SIG-M5 treated with dmso at 0.1 percent for 504 hours (cell line): Measurements from ENCODE around the gene OBSL1.

Experiments
- DNase-seq: peaks from one replicate; lab custom pipeline; 2025; ENCODE audit not compliant: unreplicated experiment; lab: John Stamatoyannopoulos, UW

Gene OBSL1

DNA sequence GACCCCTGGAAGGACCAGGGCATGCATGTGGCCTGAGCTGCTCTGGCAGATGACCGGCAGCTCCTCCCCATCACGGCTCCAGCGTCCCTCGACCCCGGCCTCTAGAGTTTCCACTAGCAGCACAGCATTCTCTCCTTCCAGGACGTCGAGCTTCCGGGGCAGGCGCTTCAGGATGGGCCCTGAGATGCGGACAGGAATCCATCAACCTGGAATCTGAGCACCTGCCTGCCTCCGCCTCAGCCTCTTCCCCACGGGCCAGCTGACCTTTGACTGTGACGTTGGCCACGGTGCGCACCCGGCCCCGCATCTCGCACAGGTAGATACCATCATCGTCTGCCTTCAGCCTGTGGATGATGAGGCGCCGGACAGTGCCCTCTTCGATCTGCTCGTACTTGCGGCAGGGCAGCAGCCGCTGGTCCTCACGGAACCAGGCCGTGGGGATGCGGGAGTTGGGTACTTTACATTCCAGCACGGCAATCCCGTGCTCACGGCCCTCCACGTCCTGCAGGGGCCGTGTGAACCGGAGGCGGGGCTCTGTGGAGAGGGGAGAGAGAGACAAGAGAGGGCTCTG is 3.5 kb downstream of the OBSL1 start:
- DNase-seq, result no peak

DNA sequence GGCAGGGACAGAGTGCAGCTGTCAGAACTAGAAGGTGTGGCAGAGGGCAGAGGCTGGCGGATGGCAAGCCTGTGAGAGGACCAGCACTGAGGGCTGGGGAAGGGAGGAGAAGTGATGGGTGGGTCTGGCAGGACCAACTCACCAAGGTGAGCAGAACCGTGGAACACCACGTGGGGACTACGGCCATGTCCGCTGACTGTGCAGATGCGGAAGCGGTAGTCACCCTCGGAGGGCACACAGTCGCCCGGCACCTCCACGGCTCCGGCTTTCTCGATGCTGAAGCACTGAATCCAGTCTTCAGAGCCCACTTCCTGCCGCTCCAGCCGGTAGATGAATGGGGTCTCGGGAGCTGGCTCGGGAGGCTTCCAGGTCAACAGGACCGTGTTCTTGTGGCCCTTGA is 4.2 kb downstream of the OBSL1 start:
- no peak for DNase-seq

DNA sequence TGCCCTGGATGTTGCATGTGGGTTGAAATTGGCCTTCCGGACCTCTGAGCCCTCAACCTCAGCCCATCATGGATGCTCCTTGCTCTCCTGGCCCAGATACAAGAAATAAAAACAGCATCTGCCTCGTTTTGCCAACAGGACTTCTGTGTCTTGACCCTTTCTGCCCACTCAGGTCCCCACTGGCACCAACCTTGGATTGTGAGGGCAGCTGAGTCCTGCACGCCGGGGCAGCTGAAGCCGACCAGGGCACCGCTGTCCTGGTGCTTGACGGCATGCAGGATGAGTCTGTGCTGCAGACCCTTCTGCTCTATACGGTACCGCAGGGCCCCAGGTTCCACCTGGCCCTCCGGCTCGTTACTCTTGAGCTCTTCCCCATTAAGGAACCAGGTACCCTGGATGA is 4.7 kb downstream of the OBSL1 start:
- DNase-seq, result no peak

DNA sequence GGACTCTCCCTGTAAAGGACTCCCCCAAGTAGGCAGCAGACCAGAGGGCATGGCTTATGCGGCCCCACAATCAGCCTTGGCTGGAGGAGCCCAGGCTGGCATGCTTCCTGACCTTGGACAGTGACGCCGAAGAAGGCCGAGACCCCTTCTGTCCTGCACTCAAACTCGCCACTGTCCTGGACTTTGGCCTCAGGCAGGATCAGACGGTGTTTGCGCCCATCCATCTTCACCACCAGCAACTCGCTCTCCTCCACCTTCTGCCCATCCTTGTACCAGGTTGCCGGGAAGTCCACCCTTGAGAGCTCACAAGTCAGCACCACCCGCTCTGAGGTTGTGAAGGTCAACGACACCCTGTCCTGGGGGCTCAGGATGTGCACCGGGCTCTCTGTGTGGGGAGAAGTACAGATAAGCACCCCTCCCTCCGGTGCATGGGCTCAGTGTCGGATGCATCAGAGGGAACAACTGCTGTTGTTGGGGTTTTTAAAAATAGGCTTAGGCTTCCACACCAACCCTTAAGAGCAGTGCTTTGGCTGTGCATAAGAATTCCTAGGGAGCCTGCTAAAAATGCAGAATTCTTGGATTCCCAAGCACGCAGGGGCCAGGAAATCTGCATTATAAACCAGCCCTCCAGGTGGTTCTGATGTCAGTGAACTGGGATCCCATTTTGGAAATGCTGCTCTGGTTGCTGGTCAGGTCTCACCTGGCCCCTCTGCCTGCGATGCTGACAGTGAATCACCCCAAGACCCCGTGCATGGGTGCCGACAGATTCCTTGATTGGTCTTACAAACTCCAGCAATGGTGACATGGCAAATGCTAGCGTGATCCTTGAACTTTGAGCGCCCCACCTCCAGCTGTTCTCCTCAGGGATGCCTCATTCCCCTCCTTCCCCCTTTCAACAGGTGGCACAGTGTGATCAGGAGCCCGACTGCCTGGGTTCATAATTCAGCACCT is 5.9 kb downstream of the OBSL1 start:
- no peak for DNase-seq

DNA sequence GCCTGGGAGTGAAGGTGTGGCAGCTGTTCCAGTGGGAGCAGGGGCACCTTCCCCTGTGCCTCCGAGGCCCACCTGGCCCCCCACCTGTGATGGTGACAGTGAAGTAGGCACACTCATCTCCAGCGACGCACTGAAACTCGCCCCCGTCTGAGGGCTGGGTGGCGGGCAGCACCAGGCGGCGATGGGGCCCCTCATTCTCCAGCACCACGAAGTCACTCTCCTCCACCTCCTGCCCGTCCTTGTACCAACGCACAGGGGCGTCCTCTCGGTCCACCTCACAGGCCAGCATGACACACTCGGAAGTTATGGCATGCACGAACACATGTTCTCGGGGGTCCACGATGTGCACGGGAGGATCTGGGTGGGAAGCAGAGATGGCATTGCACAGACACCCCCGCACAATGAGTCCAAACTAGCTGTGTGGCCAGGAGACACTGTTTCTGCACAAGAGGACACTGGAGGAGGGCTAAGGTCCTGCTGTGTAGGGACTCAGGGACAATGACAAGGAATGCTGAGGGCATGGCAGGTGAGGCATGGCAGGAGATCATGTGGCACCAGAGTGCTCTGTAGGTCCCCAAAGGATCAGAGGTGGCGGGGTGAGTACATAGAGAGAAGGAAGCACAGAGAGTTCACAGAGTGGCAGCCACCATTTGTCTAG is 7.9 kb downstream of the OBSL1 start:
- DNase-seq, result no peak

DNA sequence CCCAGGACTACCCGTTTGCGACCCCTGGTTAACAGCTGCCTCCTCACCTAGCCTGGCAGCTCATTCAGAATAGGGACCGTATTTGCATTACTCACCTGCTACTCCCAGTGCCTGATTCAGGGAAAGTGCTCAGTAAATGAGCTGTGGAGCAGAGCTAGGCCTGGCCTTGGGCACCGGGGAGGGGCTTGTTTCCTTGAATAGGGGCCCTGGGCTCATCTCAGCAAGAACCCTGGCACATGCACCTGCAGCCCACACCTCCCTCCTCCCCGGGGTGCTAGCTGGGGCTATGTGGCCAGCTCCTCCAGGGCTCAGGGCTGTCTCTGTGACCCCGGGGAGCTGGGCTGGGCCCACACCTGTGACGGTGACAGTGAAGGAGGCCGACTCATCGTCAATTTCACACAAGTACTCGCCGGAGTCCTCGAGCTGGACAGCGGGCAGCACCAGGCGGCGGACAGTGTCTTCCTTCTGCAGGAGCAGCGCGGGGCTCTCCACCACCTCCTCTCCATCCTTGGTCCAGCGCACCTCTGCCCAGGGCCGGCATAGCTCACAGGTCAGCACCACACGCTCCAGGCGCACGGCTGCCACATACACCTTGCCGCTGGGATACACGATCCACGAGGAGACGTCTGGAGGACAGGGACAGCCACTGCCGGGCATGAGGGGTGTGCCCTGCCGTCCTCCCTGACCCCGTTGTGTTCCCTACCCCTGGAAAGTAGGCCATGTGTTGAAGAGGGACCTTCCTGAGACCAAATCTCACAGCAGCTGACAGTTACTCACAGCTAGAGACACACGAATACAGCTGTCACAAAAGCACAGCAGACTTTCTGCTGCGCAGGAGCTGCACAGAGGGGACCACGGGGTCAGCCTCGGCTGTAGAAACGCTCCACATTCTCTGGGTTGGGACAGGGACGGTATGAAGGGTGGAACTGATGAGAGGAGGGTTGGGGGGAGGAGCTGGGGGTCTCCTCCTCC is 9.0 kb downstream of the OBSL1 start:
- no peak for DNase-seq

DNA sequence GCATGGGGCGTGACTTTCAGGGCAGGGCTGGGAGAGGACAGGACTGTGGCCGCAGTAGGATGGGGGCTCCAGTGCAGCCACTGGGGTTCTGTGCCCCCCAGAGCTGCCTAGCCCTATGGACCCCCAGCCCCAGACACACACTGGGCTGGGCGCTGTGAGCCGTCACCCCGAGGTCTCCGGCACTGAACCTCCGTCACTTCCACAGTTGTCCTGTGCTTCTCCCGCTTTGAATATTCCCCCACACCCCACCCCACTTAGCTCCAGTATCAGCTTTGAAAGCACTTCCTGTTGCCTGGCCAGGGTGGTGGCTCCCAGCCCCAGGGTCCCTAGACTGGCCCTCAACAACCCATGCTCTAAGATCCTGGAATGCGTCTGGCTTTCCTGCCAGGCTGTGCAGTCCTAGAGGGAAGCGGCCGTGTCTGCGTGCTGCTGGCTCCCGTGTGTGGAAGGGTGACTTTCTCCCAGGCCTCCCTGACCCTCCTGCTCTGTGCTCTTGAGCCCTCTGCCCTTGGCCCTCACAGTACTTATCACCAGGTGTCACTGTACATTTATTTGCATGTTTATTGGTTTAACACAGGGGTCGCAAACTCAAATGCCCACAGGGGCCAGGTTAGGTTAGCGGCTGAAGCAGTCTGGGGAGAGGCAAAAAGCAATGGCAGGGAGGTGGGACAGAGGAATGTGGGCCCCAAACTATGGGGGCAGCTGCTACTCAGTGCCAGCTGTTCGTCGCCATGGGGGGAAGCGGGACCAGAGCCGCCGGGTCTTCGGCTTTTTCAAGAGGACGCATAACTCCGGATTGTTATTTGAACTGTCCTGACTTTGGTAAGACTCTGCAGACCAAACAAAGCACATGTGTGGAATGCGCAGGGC is 9.9 kb downstream of the OBSL1 start:
- no peak for DNase-seq

DNA sequence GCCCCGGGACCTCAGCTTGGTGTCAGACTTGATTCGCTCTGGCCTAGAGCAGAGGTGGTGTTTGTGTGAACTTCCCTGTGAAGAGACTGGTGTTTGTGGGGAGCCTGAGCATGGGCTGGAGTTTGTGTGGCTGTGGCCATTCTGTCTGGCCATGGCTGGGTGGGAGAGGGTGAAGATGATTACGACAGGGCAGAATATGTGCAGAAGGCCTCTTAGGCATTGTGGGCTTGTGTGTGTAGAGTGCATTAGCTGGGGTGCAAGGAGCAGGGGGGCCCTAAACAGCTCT is 10.5 kb downstream of the OBSL1 start:
- no peak for DNase-seq

DNA sequence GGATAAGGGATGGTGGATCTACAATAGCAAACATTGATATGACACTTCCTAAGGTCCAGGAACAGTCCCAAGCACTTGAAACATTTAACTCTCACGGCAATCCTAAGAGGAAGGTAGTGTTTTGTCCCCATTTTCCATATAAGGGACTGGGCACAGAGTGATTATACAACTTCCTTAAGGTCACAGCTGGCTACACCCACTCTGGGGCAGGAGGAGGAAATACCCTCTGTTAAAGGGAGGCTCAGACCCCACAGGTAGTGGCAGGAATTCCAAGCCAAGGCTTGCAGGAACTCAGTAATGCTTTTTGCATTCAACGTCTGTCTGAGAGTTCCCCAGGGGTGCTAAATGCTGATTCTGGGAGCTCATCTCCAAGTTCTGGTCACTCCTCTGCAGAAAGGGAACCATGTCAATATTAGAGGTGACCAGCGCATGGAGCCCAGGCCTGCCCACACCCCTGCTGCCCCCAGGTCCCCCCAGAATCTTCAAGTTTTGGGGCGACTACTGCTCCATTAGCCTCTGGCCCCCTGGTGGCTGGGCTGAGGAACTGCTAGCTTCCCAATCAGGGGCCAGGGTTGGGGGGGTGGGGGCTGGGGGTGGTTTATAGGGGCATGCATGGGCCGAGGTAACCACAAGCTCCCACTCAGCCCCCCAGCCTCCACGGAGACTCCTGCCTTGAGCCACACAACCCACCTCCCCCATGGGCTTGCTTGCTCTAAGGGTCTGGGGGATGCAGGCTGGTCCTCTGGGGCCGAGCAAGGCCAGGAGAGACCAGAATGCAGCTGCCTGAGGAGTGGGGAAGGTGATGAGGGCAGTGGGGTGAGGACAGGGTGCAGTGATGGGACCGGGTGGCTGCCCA is 11.1 kb downstream of the OBSL1 start:
- no peak for DNase-seq

DNA sequence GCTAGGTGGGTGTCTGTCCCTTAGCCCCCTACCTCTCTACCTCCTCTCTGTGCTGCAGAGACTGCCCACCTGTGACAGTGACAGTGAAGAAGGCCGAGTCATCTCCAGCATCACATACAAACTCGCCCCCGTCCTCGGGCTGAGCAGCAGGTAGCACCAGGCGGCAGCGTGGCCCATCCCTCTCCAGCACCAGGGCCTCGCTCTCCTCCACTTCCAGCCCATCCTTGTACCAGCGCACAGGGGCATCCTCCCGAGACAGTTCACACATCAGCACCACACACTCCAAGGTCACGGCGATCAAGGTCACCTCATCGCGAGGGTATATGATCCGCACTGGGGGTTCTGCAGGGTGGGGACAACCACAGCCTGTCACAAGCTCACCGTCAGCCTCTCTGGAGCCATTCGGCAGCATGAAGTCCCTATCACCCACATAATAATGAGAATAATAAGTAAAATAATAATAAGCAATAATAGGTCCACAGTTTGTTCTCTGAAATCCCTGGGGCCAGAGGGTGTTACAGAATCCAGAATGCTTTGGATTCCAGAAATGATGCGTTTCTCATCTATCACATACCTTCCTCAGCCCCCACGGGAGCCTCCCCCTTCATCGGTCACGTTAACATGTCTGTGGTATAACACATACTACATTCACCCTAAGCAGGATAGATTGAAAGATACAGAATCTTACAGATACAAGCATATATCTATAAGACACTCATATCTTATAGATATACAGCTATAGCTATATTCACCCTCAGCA is 12.0 kb downstream of the OBSL1 start:
- no peak for DNase-seq

DNA sequence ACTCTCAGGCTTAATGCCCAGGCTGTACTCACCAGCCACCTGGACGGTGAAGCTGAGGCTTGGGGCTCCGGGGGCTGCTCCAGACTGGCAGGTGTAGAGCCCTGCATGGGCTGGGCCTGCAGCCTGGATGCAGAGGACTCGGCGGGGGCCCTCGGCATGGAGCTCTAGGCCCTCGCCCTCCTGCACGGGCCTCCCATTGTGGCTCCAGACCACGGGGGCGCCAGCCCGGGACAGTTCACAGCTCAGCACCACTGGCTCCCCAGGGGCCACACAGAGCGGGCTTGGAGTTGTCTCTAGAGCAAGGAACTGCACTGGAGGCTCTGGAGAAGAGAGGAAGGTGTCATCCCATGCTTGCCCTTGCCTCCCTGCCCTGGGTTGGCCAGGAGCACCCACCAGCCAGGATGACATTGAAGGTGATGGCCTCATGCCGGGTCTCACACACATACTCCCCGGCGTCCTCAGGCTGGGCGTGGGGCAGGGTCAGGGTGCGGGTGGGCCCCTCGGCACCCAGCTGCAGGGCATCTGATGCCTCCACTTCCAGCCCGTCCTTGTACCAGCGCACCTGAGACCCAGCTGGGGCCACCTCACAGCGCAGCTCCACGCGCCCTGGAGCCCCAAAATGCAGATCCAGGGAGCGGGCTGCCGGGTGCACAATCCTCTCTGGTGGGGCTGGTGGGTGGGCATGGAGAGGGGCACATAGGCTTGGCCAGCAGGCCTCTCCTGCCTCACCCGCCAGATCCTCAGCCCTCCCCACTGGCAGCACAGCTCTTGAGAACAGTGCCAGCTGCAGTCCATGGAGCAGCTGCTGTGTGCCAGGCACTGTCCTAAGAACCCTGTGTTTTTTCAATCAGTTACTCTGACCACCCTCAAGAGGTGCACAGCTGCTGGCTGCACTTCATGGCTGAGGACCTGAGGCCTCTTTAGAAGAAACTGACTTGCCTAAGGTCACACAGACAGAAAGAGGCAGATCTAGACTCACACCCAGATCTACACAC is 13.3 kb downstream of the OBSL1 start:
- DNase-seq, result no peak

DNA sequence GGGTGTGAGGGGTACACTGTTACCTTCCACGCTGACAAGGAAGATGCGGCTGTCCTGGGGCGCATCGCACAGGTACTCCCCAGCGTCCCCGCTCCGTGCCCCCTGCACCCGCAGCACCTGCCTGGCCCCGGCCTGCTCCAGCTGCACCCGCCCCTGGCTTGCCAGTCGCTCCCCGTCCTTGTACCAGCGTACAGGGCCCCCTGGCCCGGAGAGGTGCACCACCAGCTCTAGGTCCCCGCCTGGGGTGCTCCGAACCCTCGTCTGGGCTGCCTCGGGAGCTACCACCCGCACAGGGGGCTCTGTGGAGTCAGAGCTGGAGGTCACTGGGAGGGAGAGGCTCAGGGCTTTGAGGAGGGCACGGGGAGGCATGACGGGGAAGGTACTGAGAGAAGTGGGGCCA is 14.0 kb downstream of the OBSL1 start:
- no peak for DNase-seq

DNA sequence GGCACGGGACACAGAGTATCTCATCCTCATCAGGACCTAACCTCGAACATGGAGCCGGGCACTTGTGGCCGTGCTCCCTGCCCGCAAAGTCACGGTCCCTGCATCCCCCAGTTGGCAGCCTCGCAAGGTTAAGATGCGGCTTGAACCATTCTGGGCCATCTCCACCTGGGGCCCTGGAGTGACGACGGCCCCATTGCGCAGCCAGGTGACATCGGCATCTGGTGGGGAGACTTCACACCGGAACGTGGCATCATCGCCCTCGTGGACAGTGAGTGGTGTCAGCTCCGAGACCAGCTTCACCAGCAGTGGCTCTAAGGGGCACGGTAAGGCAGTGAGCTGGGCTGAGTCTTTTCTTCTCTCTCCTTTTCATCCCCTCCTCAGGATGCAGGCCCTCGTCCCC is 14.9 kb downstream of the OBSL1 start:
- no peak for DNase-seq

DNA sequence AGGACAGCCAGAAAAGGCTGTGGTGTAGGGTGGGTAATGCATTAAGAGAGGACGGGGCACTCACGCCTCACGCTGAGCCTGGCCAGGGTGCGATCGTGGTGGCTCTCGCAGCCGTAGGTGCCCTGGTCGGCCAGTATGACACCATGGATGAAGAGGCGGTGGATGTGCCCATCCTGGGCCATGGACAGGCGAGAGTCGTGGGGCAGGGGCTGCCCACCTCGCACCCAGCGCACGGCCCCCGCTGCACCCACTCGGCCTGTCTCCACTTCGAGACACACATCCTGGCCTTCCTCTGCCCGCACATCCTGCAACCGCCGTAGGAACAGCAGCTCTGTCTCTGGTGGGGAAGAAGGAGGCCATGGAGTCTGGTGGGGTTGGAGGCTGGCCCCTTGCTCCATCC is 15.4 kb downstream of the OBSL1 start:
- DNase-seq, result no peak

DNA sequence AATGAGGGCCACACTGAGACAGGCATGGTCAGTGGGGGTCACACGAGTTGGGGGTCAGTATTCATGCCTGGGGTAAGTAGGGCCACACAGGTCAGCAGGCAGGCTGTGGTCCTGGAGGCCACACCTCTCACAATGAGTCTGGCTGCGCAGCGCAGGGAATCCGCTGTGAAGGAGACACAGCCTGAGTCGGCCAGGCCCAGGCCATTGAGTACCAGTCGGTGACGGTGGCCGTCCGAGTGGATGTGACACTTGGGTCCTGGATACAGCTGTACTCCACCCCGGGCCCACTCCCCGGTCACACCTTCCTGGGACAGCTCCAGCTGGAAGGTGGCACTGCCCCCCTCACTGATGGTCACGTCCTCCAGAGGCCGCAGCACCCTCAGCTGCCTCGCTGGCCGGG is 17.0 kb downstream of the OBSL1 start:
- DNase-seq, result no peak

DNA sequence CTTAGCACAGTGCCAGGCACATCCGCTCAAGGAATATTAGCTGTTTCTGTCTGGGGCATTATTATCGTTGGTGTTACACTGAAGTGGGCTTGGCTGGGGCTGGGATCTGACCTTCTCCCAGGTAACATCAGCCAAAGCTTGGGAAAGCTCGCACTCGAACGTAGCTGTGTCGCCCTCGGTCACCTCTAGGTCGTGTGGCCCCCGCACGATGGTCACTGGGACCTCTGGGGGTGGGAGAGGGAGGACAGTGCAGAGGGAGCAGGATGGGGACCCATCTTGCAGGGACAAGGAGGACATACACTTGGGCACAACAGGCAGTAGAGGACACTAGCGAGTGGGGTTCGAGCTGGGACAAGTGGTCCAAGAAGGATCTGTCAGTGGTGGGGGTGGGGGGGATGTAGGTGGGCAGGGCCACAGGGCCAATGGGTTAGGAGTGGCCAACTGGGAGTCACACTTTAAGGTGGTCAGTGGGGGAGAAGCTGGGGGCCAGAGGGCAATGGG is 17.8 kb downstream of the OBSL1 start:
- DNase-seq, result no peak

DNA sequence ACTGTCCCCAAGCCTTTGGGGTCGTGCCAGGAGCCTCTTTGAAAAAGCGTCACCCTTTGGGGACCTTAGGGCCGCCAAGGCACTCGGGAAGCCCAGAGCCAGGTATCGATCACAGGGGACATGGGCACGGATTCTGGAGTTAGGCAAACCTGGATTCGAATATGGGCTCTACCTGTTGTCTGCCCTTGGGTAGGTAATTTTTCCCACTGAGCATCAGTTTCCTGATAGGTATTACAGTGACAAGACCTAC is 18.2 kb downstream of the OBSL1 start:
- no peak for DNase-seq
